Astrocyte (in vitro differentiated cells and primary cell): Measurements from ENCODE around the gene SUPT3H.

ENCODE experiments used
- EZH2 ChIP-seq: IDR thresholded peaks from 2 replicates; pipeline ENCODE4 v1.6.1; 2012; ENCODE audit warnings: mild to moderate bottlenecking, low read length, inconsistent platforms; ENCODE audit not compliant: insufficient read depth
- TF ChIP-seq, protein P1 (sequence below): IDR thresholded peaks from 2 replicates; pipeline ENCODE4 v1.5.1; 2011; ENCODE audit warnings: low read depth, mild to moderate bottlenecking, inconsistent platforms, low read length, moderate library complexity; ENCODE audit not compliant: insufficient read depth

DNA sequence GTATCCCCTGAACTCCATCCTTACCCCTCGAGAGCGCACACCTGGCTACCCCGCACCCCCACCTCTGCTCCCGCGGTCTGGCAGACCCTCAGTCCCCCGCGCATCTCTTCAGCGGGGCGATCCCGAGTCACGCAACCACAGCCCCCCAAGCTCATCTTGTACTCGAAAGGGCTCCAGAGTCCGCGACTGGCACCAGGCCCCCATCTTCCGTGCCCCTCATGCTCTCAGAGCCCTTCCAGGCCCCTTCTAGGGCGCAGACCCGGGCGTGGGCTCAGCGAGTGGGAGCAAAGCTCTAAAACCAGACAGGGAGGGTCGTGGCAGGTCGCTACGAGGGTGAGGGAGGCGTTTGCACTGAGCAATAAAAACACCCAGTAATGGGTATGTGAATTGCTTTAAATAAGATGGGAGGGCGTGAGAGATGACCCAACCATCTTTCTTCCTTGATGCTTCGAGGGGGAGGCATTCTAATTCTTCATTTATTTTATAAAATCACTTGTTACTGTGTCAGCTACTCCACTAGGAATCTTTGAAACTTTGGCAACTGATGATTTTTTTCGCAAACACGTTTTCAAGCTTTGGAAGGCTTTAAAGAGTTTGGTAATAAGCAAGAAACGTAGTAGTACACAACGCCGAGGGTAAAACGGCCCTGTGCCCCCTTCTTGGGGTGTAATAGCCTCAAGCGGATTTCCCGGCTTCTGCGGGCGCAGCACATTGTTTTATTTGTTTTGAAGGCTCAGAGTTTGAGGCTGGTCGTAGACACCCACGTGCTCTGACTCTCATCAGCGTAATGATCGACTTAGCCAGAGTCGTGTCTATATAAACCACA, 42.6 kb upstream of the SUPT3H start:
- TF ChIP-seq, protein P1, sequence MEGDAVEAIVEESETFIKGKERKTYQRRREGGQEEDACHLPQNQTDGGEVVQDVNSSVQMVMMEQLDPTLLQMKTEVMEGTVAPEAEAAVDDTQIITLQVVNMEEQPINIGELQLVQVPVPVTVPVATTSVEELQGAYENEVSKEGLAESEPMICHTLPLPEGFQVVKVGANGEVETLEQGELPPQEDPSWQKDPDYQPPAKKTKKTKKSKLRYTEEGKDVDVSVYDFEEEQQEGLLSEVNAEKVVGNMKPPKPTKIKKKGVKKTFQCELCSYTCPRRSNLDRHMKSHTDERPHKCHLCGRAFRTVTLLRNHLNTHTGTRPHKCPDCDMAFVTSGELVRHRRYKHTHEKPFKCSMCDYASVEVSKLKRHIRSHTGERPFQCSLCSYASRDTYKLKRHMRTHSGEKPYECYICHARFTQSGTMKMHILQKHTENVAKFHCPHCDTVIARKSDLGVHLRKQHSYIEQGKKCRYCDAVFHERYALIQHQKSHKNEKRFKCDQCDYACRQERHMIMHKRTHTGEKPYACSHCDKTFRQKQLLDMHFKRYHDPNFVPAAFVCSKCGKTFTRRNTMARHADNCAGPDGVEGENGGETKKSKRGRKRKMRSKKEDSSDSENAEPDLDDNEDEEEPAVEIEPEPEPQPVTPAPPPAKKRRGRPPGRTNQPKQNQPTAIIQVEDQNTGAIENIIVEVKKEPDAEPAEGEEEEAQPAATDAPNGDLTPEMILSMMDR, result no peak
- TF ChIP-seq EZH2, result no peak
